ENCODE results near the gene ADM. TPM values are rescaled to one million over a fixed set of nuclear protein-coding genes. Genes with fewer than 3 reads are reported as not detected.

ADM gene
- total and polyA plus RNA-seq, 2 donors from 2014 or later = 14.4 to 80.9 TPM

GRCh38 chr11:10287766-10288715 is 16.8 kb upstream of the ADM start:
- Histone ChIP-seq H3K27me3 (ENCODE audit: control insufficient read depth, insufficient read depth, low read length) (no peaks in the 10 kb centered on the region), H3K4me1 (ENCODE audit: control insufficient read depth in 2 of 3, insufficient read depth in 2 of 3, low read depth in 1 of 3, low read length in 3 of 3) (peaks cover 0 to 13% (median 10%) of the 10 kb centered on the region in 3 donors), H3K27ac (ENCODE audit: low read depth in 2 of 2, low read length in 2 of 2) (no peak overlapping the region), H3K4me3 (ENCODE audit: low read length in 3 of 3) (no peak overlapping the region), H3K9ac (ENCODE audit: low read length in 3 of 3) (no peak overlapping the region), H3K36me3 (ENCODE audit: control insufficient read depth in 2 of 3, insufficient read depth in 3 of 3, low read length in 3 of 3) (no peaks in the 10 kb centered on the region), H3K9me3 (ENCODE audit: control insufficient read depth in 2 of 3, insufficient read depth in 1 of 3, low read length in 3 of 3) (no peaks in the 10 kb centered on the region)
- DNase-seq (no peak), FAIRE-seq (no peak)
- intact Hi-C loops (cut with DNase I) = no loop called here
- no peak for TF ChIP-seq CTCF (IDR thresholded peaks at IDR 0.05; ENCODE audit: borderline replicate concordance, extremely low read depth, insufficient read depth)

DNA sequence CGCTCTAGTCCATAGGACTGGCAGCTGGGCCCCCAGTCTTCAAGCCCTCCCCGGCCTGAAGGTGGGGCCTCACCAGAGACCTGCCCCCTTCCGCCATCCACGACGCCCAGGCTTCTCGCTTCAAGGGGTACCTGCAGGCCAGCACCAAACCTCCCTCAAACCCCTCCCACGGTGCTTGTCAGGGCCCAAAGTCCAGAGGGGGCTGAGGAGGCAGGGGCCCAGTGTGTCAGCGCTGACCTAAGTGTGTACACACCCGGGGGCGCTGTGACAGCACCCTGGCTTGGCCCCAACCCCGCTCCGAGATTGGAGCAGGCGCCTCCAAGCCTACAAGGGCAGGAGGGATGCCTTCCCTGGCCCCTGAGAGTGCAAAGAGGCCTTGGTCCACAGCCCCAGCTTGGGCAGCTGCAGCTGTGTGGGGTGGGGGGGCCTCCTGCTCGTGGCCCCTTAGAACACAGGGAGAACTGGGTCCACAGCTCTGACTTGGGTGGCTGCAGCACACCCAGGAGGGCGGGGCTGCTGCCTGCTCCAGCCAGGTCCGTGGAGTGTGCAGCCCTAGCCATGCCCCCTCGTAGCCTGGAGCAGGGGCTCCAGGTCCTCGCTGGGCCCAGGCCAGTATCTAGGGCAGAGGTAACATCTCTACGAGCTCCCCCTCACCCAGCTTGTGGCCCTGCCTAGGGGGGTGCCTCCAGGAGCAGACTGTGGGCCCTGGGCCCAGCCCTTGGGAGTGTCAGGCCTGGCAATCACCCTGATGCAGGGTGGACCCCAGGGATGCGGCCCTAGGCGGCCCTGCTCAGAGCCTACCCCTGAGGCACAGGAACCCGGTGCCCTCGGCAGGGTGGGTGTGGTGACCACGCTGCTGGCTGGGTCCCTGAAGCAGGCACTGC is 15.8 kb upstream of the ADM start:
- Histone ChIP-seq H3K27ac (ENCODE audit: low read depth in 2 of 2, low read length in 2 of 2) (no peak overlapping the region), H3K36me3 (ENCODE audit: control insufficient read depth in 2 of 3, insufficient read depth in 3 of 3, low read length in 3 of 3) (no peaks in the 10 kb centered on the region), H3K9me3 (ENCODE audit: control insufficient read depth in 2 of 3, insufficient read depth in 1 of 3, low read length in 3 of 3) (no peaks in the 10 kb centered on the region), H3K4me1 (ENCODE audit: control insufficient read depth in 2 of 3, insufficient read depth in 2 of 3, low read depth in 1 of 3, low read length in 3 of 3) (peaks cover 0 to 14% (median 13%) of the 10 kb centered on the region in 3 donors), H3K27me3 (ENCODE audit: control insufficient read depth, insufficient read depth, low read length) (no peaks in the 10 kb centered on the region), H3K9ac (ENCODE audit: low read length in 3 of 3) (no peak overlapping the region), H3K4me3 (ENCODE audit: low read length in 3 of 3) (no peak overlapping the region)
- intact Hi-C loops (cut with DNase I) = no loop called here
- DNase-seq = peak in 1 of 5 donors; percentile 73
- no peak for TF ChIP-seq CTCF (IDR thresholded peaks at IDR 0.05; ENCODE audit: borderline replicate concordance, extremely low read depth, insufficient read depth)
- FAIRE-seq = no peak

- intact Hi-C loops (cut with DNase I) = no loop called here
These were observed 15.0 kb upstream of the ADM start for GRCh38 chr11:10289765-10290380.

More at GRCh38 chr11:10289765-10290380, 15.0 kb upstream of the ADM start:
- DNase-seq (no peak), FAIRE-seq (no peak)
- H3K9ac ChIP-seq (ENCODE audit: low read length in 3 of 3) = no peak overlapping the region
- no peaks in the 10 kb centered on the region for H3K9me3 ChIP-seq (ENCODE audit: control insufficient read depth in 2 of 3, insufficient read depth in 1 of 3, low read length in 3 of 3)
- no peak overlapping the region for H3K27ac ChIP-seq (ENCODE audit: low read depth in 2 of 2, low read length in 2 of 2)
- peaks cover 0 to 14% (median 13%) of the 10 kb centered on the region in 3 donors for H3K4me1 ChIP-seq (ENCODE audit: control insufficient read depth in 2 of 3, insufficient read depth in 2 of 3, low read depth in 1 of 3, low read length in 3 of 3)
- H3K36me3 ChIP-seq (ENCODE audit: control insufficient read depth in 2 of 3, insufficient read depth in 3 of 3, low read length in 3 of 3) = no peaks in the 10 kb centered on the region
- TF ChIP-seq CTCF (IDR thresholded peaks at IDR 0.05; ENCODE audit: borderline replicate concordance, extremely low read depth, insufficient read depth) = no peak
- no peak overlapping the region for H3K4me3 ChIP-seq (ENCODE audit: low read length in 3 of 3)
- no peaks in the 10 kb centered on the region for H3K27me3 ChIP-seq (ENCODE audit: control insufficient read depth, insufficient read depth, low read length)

Measured in kidney (tissue), 14 donors.